ENCODE measurements around the gene DCAF11. TPM values are rescaled to one million over a fixed set of nuclear protein-coding genes. Genes with fewer than 3 reads are reported as not detected.

Gene DCAF11
- total and polyA plus RNA-seq, 4 donors: 26.4 to 153 (median 64.2) TPM

DNA sequence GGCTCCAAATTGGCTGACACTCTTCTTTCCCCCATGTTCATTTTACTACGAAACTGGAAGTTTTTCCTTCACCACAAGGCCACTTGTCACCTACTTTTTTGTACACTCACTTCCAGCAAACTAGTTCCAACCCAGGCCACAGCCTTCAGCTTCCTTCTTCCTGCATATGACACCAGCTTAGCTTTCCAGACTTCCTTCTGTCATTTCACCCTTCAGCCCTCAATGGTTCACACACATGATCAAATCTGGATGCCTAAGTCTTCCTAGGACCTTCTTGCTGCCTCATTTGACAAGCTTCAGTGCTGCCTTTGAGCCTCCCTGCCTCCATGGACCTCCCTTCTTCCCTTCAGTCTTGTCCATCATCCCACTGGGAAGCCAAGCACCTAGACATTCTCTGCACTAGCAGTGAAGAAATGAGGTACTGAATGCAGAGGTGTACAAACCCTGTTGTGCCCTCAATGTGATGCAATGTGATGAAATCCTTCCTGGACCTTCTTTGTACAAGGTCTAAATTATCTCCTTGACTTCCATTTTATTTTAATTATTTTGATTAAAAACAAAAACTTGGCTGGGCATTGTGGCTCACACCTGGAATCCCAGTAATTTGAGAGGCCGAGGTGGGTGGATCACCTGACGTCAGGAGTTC, 53.0 kb downstream of the DCAF11 start:
- peak overlapping the region in 1 of 2 donors; percentile 61 for H3K27ac ChIP-seq (ENCODE audit: low read depth in 1 of 2, low read length in 1 of 2)
- DNase-seq (no peak), ATAC-seq (ENCODE audit: insufficient read depth, low FRiP score) (no peak)
- no peaks in the 10 kb centered on the region for H3K9me3 ChIP-seq (ENCODE audit: control insufficient read depth in 4 of 4, insufficient read depth in 3 of 4, low read length in 3 of 4)
- TF ChIP-seq, protein P1, sequence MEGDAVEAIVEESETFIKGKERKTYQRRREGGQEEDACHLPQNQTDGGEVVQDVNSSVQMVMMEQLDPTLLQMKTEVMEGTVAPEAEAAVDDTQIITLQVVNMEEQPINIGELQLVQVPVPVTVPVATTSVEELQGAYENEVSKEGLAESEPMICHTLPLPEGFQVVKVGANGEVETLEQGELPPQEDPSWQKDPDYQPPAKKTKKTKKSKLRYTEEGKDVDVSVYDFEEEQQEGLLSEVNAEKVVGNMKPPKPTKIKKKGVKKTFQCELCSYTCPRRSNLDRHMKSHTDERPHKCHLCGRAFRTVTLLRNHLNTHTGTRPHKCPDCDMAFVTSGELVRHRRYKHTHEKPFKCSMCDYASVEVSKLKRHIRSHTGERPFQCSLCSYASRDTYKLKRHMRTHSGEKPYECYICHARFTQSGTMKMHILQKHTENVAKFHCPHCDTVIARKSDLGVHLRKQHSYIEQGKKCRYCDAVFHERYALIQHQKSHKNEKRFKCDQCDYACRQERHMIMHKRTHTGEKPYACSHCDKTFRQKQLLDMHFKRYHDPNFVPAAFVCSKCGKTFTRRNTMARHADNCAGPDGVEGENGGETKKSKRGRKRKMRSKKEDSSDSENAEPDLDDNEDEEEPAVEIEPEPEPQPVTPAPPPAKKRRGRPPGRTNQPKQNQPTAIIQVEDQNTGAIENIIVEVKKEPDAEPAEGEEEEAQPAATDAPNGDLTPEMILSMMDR (IDR thresholded peaks at IDR 0.05; ENCODE audit: control extremely low read depth, extremely low read depth): no peak
- peaks cover 22 to 50% (median 33%) of the 10 kb centered on the region in 4 donors for H3K36me3 ChIP-seq (ENCODE audit: control insufficient read depth in 4 of 4, insufficient read depth in 4 of 4, low read length in 4 of 4)
- peaks cover 0 to 14% (median 4%) of the 10 kb centered on the region in 5 donors for H3K4me1 ChIP-seq (ENCODE audit: control insufficient read depth in 5 of 5, insufficient read depth in 5 of 5, low read length in 5 of 5)
- H3K9ac ChIP-seq (ENCODE audit: insufficient read depth in 1 of 2, low read length in 2 of 2): no peak overlapping the region
- WGBS, 2 donors: 76 to 81% methylated on average over 3 of the region's 3 CpGs
- no peak overlapping the region for H3K4me3 ChIP-seq
- H3K27me3 ChIP-seq (ENCODE audit: control insufficient read depth in 3 of 3, insufficient read depth in 3 of 3, low read length in 2 of 3): no peaks in the 10 kb centered on the region

DNA sequence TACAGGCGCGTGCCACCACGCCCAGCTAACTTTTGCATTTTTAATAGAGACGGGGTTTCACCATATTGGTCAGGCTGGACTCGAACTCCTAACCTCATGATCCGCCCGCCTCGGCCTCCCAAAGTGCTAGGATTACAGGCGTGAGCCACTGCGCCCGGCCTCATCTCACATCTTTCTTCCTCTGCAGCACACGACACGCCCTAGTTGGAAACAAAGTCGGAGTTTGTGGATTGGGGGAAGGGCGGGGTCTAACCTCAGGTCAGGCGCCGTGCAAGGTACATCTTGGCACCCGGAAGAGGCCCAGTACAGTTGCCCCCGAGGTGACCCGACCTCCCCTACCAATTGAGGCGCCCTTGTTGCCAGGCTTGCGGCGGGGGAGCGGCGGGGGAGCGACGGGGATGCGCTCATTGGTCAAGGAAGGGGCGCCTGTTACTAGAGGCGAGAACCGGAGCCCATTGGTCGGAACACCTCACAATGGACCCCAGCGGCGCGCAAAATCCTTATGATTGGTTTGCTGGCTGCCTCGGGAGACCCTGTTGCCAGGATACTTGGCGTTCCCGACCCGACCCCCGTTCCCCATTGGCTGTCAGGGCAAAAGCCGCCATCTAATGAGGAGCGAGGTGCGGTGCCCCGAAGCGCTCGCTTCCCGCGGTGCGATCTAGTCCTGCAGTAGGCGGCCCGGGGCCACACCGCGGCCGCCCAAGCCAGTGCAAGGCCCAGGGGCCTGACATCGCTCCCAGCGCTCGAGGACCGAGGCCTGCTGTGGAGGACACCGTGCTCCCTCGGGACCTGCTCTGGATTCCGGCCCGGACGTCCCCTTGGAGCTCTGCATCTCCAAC, 57.1 kb downstream of the DCAF11 start, which contains the start of gene REC8:
Gene REC8 (plus strand): TSS at position 659 of the 839 bp plus-strand sequence. CDS start 473 bp downstream, outside the sequence.
- 14 to 26% methylated on average over 62 to 63 of the region's 63 CpGs for WGBS, 2 donors
- Histone ChIP-seq H3K27me3 (ENCODE audit: control insufficient read depth in 3 of 3, insufficient read depth in 3 of 3, low read length in 2 of 3) (no peaks in the 10 kb centered on the region), H3K36me3 (ENCODE audit: control insufficient read depth in 4 of 4, insufficient read depth in 4 of 4, low read length in 4 of 4) (peaks cover 4 to 26% (median 8%) of the 10 kb centered on the region in 4 donors), H3K4me1 (ENCODE audit: control insufficient read depth in 5 of 5, insufficient read depth in 5 of 5, low read length in 5 of 5) (peaks cover 0 to 14% (median 4%) of the 10 kb centered on the region in 5 donors), H3K9ac (ENCODE audit: insufficient read depth in 1 of 2, low read length in 2 of 2) (no peak within 1 kb of the TSS), H3K9me3 (ENCODE audit: control insufficient read depth in 4 of 4, insufficient read depth in 3 of 4, low read length in 3 of 4) (no peaks in the 10 kb centered on the region), H3K4me3 (peak within 1 kb of the TSS; percentile 12), H3K27ac (ENCODE audit: low read depth in 1 of 2, low read length in 1 of 2) (peak within 1 kb of the TSS in 1 of 2 donors; percentile 22)
- DNase-seq: peak; percentile 95
- TF ChIP-seq, protein P1 (IDR thresholded peaks at IDR 0.05; ENCODE audit: control extremely low read depth, extremely low read depth): no peak
- peak; percentile 86 for ATAC-seq (ENCODE audit: insufficient read depth, low FRiP score)

DNA sequence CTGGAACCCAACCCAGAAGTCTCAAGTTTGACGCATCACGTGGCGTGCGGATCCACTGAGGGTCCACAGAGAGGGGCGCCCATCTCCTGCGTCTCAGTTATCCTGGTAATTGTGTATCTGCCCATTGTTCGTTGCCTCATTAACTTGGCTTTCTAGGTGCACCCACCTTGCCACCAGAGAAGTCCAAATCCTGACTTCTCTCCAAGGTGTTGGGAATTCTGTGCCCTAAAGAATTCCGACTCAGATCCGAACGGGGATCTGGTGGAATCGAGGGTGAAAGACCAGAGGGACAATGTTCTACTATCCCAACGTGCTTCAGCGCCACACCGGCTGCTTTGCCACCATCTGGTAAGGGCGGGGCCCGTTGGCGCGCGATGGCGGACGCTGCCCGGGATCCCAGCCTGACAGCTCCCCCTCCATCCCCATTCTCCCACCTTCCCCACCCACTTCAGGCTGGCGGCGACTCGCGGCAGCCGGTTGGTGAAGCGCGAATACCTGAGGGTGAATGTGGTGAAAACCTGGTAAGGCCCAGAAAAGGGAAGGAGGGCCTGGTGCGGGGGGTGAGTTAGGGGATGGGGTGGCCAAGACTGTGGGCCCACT, 57.8 kb downstream of the DCAF11 start:
- Histone ChIP-seq H3K4me3 (peak overlapping the region; percentile 12), H3K36me3 (ENCODE audit: control insufficient read depth in 4 of 4, insufficient read depth in 4 of 4, low read length in 4 of 4) (peaks cover 4 to 29% (median 7%) of the 10 kb centered on the region in 4 donors), H3K27me3 (ENCODE audit: control insufficient read depth in 3 of 3, insufficient read depth in 3 of 3, low read length in 2 of 3) (no peaks in the 10 kb centered on the region), H3K4me1 (ENCODE audit: control insufficient read depth in 5 of 5, insufficient read depth in 5 of 5, low read length in 5 of 5) (peaks cover 0 to 14% (median 4%) of the 10 kb centered on the region in 5 donors), H3K9me3 (ENCODE audit: control insufficient read depth in 4 of 4, insufficient read depth in 3 of 4, low read length in 3 of 4) (no peaks in the 10 kb centered on the region), H3K9ac (ENCODE audit: insufficient read depth in 1 of 2, low read length in 2 of 2) (no peak overlapping the region), H3K27ac (ENCODE audit: low read depth in 1 of 2, low read length in 1 of 2) (peak overlapping the region in 1 of 2 donors; percentile 22)
- TF ChIP-seq, protein P1 (IDR thresholded peaks at IDR 0.05; ENCODE audit: control extremely low read depth, extremely low read depth): no peak
- DNase-seq (peak in 2 of 3 donors; percentile 22 to 34), ATAC-seq (ENCODE audit: insufficient read depth, low FRiP score) (no peak)
- WGBS, 2 donors: 22 to 41% methylated on average over 30 of the region's 30 CpGs
